Spinal cord (tissue), 10 donors: ENCODE results near the gene FBXL4. TPM values are rescaled to one million over a fixed set of nuclear protein-coding genes. Genes with fewer than 3 reads are reported as not detected.
A peak's percentile ranks its signal among the peaks of the same experiment; 100 is the strongest.

Source experiments
- DNase-seq, 6 donors: peaks; one replicate each; pipeline versions ENCODE4 v3.0.0 to v3.0.0-alpha.2; 2013 to 2015; ENCODE audit warnings: low spot score in 6 of 6, low read depth in 4 of 6
- H3K27ac ChIP-seq: one replicate; pipeline ENCODE4 v1.5.1; 2013; ENCODE audit warnings: low read depth, low read length, control low read depth
- H3K27me3 ChIP-seq: one replicate; pipeline ENCODE4 v1.6.1; 2013; ENCODE audit warnings: low read length; ENCODE audit not compliant: control insufficient read depth, insufficient read depth
- H3K36me3 ChIP-seq: one replicate; pipeline ENCODE4 v1.6.1; 2013; ENCODE audit warnings: low read length; ENCODE audit not compliant: control insufficient read depth, insufficient read depth
- H3K4me1 ChIP-seq: one replicate; pipeline ENCODE4 v1.6.1; 2013; ENCODE audit warnings: low read length; ENCODE audit not compliant: control insufficient read depth, insufficient read depth
- H3K4me3 ChIP-seq: one replicate; pipeline ENCODE4 v1.5.1; 2013; ENCODE audit warnings: low read depth, low read length, control low read depth
- H3K9me3 ChIP-seq: one replicate; pipeline ENCODE4 v1.6.1; 2013; ENCODE audit warnings: low read length; ENCODE audit not compliant: control insufficient read depth, insufficient read depth
- WGBS: methylation state at CpG from one replicate; pipeline ENCODE4 v1.1.5; 2013; ENCODE audit warnings: missing lambda C conversion rate; ENCODE audit not compliant: insufficient coverage; 5-methylcytosine and 5-hydroxymethylcytosine counted together
- polyA plus RNA-seq, 2 donors: library from polyadenylated mRNA; unstranded; fragments of 120-200 nt; gene quantifications; one replicate each; pipeline ENCODE4 v1.2.1, GENCODE V29; 2013; ENCODE audit not compliant: insufficient read length in 2 of 2
- total RNA-seq, 2 donors: library from RNA; depleted of rRNA in 1 of 2; stranded (reverse); fragments of 120-200 nt in 1 of 2; fragments of >200 nt in 1 of 2; gene quantifications; one replicate each; pipeline versions ENCODE4 v1.2.3 to v1.2.4, GENCODE V29; 2013 to 2014
- donor health status: healthy.

FBXL4 gene
- total and polyA plus RNA-seq, 4 donors = 10.5 to 35.4 (median 17.1) TPM

- no peaks in the 10 kb centered on the region for H3K4me1 ChIP-seq
- WGBS = 44% methylated on average over 1 of the region's 4 CpGs
- H3K27ac ChIP-seq = no peak overlapping the region
- no peaks in the 10 kb centered on the region for H3K36me3 ChIP-seq
- H3K27me3 ChIP-seq = no peaks in the 10 kb centered on the region
- H3K9me3 ChIP-seq = no peaks in the 10 kb centered on the region
- DNase-seq = peak in 1 of 6 donors; percentile 76
- no peak overlapping the region for H3K4me3 ChIP-seq
Observed at GRCh38 chr6:98976674-98977385, 29.1 kb upstream of the FBXL4 start.

- H3K4me1 ChIP-seq = no peaks in the 10 kb centered on the region
- H3K4me3 ChIP-seq = no peak overlapping the region
- H3K27ac ChIP-seq = no peak overlapping the region
- WGBS = 93% methylated on average over 2 of the region's 2 CpGs
- H3K27me3 ChIP-seq = no peaks in the 10 kb centered on the region
- no peak for DNase-seq
- H3K36me3 ChIP-seq = no peaks in the 10 kb centered on the region
- H3K9me3 ChIP-seq = no peaks in the 10 kb centered on the region
Observed at GRCh38 chr6:98975421-98975820, 27.7 kb upstream of the FBXL4 start.

- H3K36me3 ChIP-seq = no peaks in the 10 kb centered on the region
- no peak for DNase-seq
- H3K27ac ChIP-seq = no peak overlapping the region
- no peak overlapping the region for H3K4me3 ChIP-seq
- H3K9me3 ChIP-seq = no peaks in the 10 kb centered on the region
- H3K27me3 ChIP-seq = no peaks in the 10 kb centered on the region
- no peaks in the 10 kb centered on the region for H3K4me1 ChIP-seq
Observed at GRCh38 chr6:98974309-98974708, 26.6 kb upstream of the FBXL4 start.

- no peak overlapping the region for H3K4me3 ChIP-seq
- no peak for DNase-seq
- H3K27ac ChIP-seq = no peak overlapping the region
- WGBS = no CpG with 5 or more reads among the region's 1 CpG
- peaks cover 1% of the 10 kb centered on the region for H3K9me3 ChIP-seq
- no peaks in the 10 kb centered on the region for H3K36me3 ChIP-seq
- no peaks in the 10 kb centered on the region for H3K4me1 ChIP-seq
- no peaks in the 10 kb centered on the region for H3K27me3 ChIP-seq
Observed at GRCh38 chr6:98973571-98973970, 25.8 kb upstream of the FBXL4 start.

- no peak for DNase-seq
- Histone ChIP-seq H3K4me1 (no peaks in the 10 kb centered on the region), H3K36me3 (no peaks in the 10 kb centered on the region), H3K27ac (no peak overlapping the region), H3K4me3 (no peak overlapping the region), H3K9me3 (peaks cover 1% of the 10 kb centered on the region), H3K27me3 (no peaks in the 10 kb centered on the region)
Observed at GRCh38 chr6:98971303-98971702, 23.6 kb upstream of the FBXL4 start.

GRCh38 chr6:98970469-98970868, 22.7 kb upstream of the FBXL4 start:
- Histone ChIP-seq H3K27me3 (no peaks in the 10 kb centered on the region), H3K9me3 (peaks cover 1% of the 10 kb centered on the region), H3K27ac (no peak overlapping the region), H3K4me1 (no peaks in the 10 kb centered on the region), H3K36me3 (no peaks in the 10 kb centered on the region), H3K4me3 (no peak overlapping the region)
- WGBS = no CpG with 5 or more reads among the region's 1 CpG
- no peak for DNase-seq

GRCh38 chr6:98967616-98968015, 19.9 kb upstream of the FBXL4 start:
- Histone ChIP-seq H3K27ac (no peak overlapping the region), H3K36me3 (no peaks in the 10 kb centered on the region), H3K9me3 (peaks cover 1% of the 10 kb centered on the region), H3K27me3 (no peaks in the 10 kb centered on the region), H3K4me1 (no peaks in the 10 kb centered on the region), H3K4me3 (no peak overlapping the region)
- WGBS = 100% methylated on average over 1 of the region's 2 CpGs
- DNase-seq = no peak

GRCh38 chr6:98959631-98960030, 11.9 kb upstream of the FBXL4 start:
- no peaks in the 10 kb centered on the region for H3K4me1 ChIP-seq
- 67% methylated on average over 1 of the region's 1 CpG for WGBS

GRCh38 chr6:98958776-98959175, 11.0 kb upstream of the FBXL4 start:
- DNase-seq = no peak
- 76% methylated on average over 2 of the region's 3 CpGs for WGBS
- Histone ChIP-seq H3K9me3 (no peaks in the 10 kb centered on the region), H3K4me1 (no peaks in the 10 kb centered on the region), H3K4me3 (no peak overlapping the region), H3K36me3 (no peaks in the 10 kb centered on the region), H3K27me3 (no peaks in the 10 kb centered on the region), H3K27ac (no peak overlapping the region)

More at GRCh38 chr6:98959631-98960030, 11.9 kb upstream of the FBXL4 start:
- DNase-seq = no peak
- no peaks in the 10 kb centered on the region for H3K36me3 ChIP-seq
- H3K9me3 ChIP-seq = no peaks in the 10 kb centered on the region
- H3K4me3 ChIP-seq = no peak overlapping the region
- H3K27me3 ChIP-seq = no peaks in the 10 kb centered on the region
- H3K27ac ChIP-seq = no peak overlapping the region

- WGBS = no CpG with 5 or more reads among the region's 3 CpGs
- no peaks in the 10 kb centered on the region for H3K27me3 ChIP-seq
- DNase-seq = no peak
- H3K4me3 ChIP-seq = no peak overlapping the region
- no peaks in the 10 kb centered on the region for H3K9me3 ChIP-seq
- H3K27ac ChIP-seq = no peak overlapping the region
- H3K4me1 ChIP-seq = no peaks in the 10 kb centered on the region
- no peaks in the 10 kb centered on the region for H3K36me3 ChIP-seq
Observed at GRCh38 chr6:98957450-98957849, 9.7 kb upstream of the FBXL4 start.
